ENCODE data around the gene SBK3. TPM values are rescaled to one million over a fixed set of nuclear protein-coding genes. Genes with fewer than 3 reads are reported as not detected.
"Not testable (repeated sequence)": the region's sequence is repeated elsewhere in the genome, so short reads cannot be mapped to it uniquely, and the experiment has no call there.

SBK3 gene
- total RNA-seq (ENCODE audit: insufficient read depth, low replicate concordance): not detected

- DNase-seq (ENCODE audit: low spot score): no peak
Observed at GRCh38 chr19:55545443-55545842, at the start of gene SBK3. Gene SBK3 (minus strand): TSS chr19:55545543. CDS start chr19:55545543, 0 bp downstream.

- no peak for DNase-seq (ENCODE audit: low spot score)
Observed at GRCh38 chr19:55593096-55593772, 47.9 kb upstream of the SBK3 start.

- no peak for DNase-seq (ENCODE audit: low spot score)
Observed at GRCh38 chr19:55592391-55593090, 47.2 kb upstream of the SBK3 start.

- no peak for DNase-seq (ENCODE audit: low spot score)
Observed at GRCh38 chr19:55591555-55591954, 46.2 kb upstream of the SBK3 start.

- DNase-seq (ENCODE audit: low spot score): no peak
Observed at GRCh38 chr19:55590617-55591016, 45.3 kb upstream of the SBK3 start.

- DNase-seq (ENCODE audit: low spot score): no peak
Observed at GRCh38 chr19:55590109-55590508, 44.8 kb upstream of the SBK3 start.

GRCh38 chr19:55588738-55589137, 43.4 kb upstream of the SBK3 start:
- DNase-seq (ENCODE audit: low spot score): no peak

- peak; percentile 92 for DNase-seq (ENCODE audit: low spot score)
Observed at GRCh38 chr19:55586976-55587668, 41.8 kb upstream of the SBK3 start.

- DNase-seq (ENCODE audit: low spot score): peak; percentile 87
Observed at GRCh38 chr19:55585658-55586339, 40.5 kb upstream of the SBK3 start.

GRCh38 chr19:55584871-55585270, 39.5 kb upstream of the SBK3 start:
- no peak for DNase-seq (ENCODE audit: low spot score)

GRCh38 chr19:55583897-55584296, 38.6 kb upstream of the SBK3 start:
- DNase-seq (ENCODE audit: low spot score): not testable (repeated sequence)

GRCh38 chr19:55582284-55582683, 36.9 kb upstream of the SBK3 start:
- DNase-seq (ENCODE audit: low spot score): not testable (repeated sequence)

GRCh38 chr19:55581823-55582223, 36.5 kb upstream of the SBK3 start:
- DNase-seq (ENCODE audit: low spot score): no peak

- no peak for DNase-seq (ENCODE audit: low spot score)
Observed at GRCh38 chr19:55581145-55581822, 35.9 kb upstream of the SBK3 start.

- peak; percentile 90 for DNase-seq (ENCODE audit: low spot score)
Observed at GRCh38 chr19:55580628-55581144, 35.3 kb upstream of the SBK3 start, which contains the start of gene ZNF579. Gene ZNF579 (minus strand): TSS chr19:55580848. CDS start chr19:55579639, 1,209 bp downstream.

GRCh38 chr19:55579766-55580621, 34.7 kb upstream of the SBK3 start:
- peak; percentile 74 for DNase-seq (ENCODE audit: low spot score)

- no peak for DNase-seq (ENCODE audit: low spot score)
Observed at GRCh38 chr19:55578761-55579747, 33.7 kb upstream of the SBK3 start.

- DNase-seq (ENCODE audit: low spot score): no peak
Observed at GRCh38 chr19:55578031-55578760, 32.9 kb upstream of the SBK3 start.

All from umbilical cord (tissue), 2 donors.